HepG2 (cell line): Measurements from ENCODE around the gene EIF1. TPM values are rescaled to one million over a fixed set of nuclear protein-coding genes. Genes with fewer than 3 reads are reported as not detected.

Experiments used
- ATAC-seq: fragments of 200-7000 bp; cut with Tn5 transposase; 3 replicates; pipeline ENCODE4 v1.9.1; 2020; ENCODE audit warnings: mild to moderate bottlenecking, moderate library complexity
- BruUV-seq: library from RNA; stranded (reverse); fragments of 400-500 nt; replicated peaks from 2 replicates; lab custom pipeline; 2021; lab: Mats Ljungman, UMichigan
- CTCF ChIA-PET: fragments of 300-600 bp; formaldehyde crosslinking; extraction: SDS; loops from one replicate; lab custom pipeline; 2021; ENCODE audit warnings: low total read pairs, inconsistent platforms, low intra/inter-chr PET ratio; lab: Yijun Ruan, JAX
- POLR2A ChIA-PET: fragments of 350-600 bp; sonication (Branson Sonifier 250); formaldehyde crosslinking; loops from one replicate; lab custom pipeline; 2020; ENCODE audit warnings: antibody characterized with exemption, inconsistent platforms; lab: Yijun Ruan, JAX
- DNase-seq: peaks from one replicate; pipeline ENCODE4 v3.0.0-alpha.2; 2015; ENCODE audit warnings: low spot score
- FAIRE-seq: peaks from 3 replicates; lab custom pipeline; 2011; peaks lifted over from hg19 to GRCh38; lab: Jason Lieb, UNC
- H2AFZ ChIP-seq: one replicate; pipeline ENCODE4 v1.6.1; 2011; ENCODE audit warnings: low read length, inconsistent platforms
- H3K27ac ChIP-seq: fragments of 300-600 bp; 3 replicates; pipeline ENCODE4 v1.8.0; 2011; ENCODE audit warnings: mixed run types, mild to moderate bottlenecking, mixed read lengths, low read length, inconsistent platforms; ENCODE audit not compliant: insufficient read depth; ENCODE audit errors: extremely low read length
- H3K27me3 ChIP-seq, 2 experiments: fragments of 200-600 bp in 1 of 2; 2 replicates in 1 of 2; 3 replicates in 1 of 2; pipeline versions ENCODE4 v1.6.0 to v1.8.0; 2011; ENCODE audit warnings: low read length in 2 of 2, mild to moderate bottlenecking in 2 of 2, moderate library complexity in 2 of 2, inconsistent platforms in 1 of 2; ENCODE audit not compliant: insufficient read depth in 2 of 2, control insufficient read depth in 1 of 2
- H3K36me3 ChIP-seq, 2 experiments: fragments of 200-600 bp in 1 of 2; replicated peaks in 1 of 2; 2 replicates in 1 of 2; 3 replicates in 1 of 2; pipeline versions ENCODE4 v1.5.1 to v1.8.0; 2011; ENCODE audit warnings: low read length in 2 of 2, inconsistent platforms in 1 of 2; ENCODE audit not compliant: insufficient read depth in 2 of 2, control insufficient read depth in 1 of 2
- H3K4me1 ChIP-seq: 2 replicates; pipeline ENCODE4 v1.5.1; 2012; ENCODE audit warnings: low read length, inconsistent platforms; ENCODE audit not compliant: insufficient read depth
- H3K4me2 ChIP-seq: 2 replicates; pipeline ENCODE4 v1.6.0; 2011; ENCODE audit warnings: low read depth, low read length, inconsistent platforms
- H3K4me3 ChIP-seq, 3 experiments: fragments of 200-600 bp in 1 of 3; sonication (generic), shearing (Covaris generic) in 1 of 3; replicated peaks in 1 of 3; 2 replicates each; pipeline ENCODE4 v1.5.1; 2011 to 2016; ENCODE audit warnings: low read length in 3 of 3, inconsistent platforms in 2 of 3, low read depth in 2 of 3, mild to moderate bottlenecking in 2 of 3, control low read depth in 1 of 3, mixed read lengths in 1 of 3; ENCODE audit not compliant: insufficient read depth in 1 of 3
- H3K79me2 ChIP-seq: one replicate; pipeline ENCODE4 v1.6.1; 2011; ENCODE audit warnings: low read length, inconsistent platforms; ENCODE audit not compliant: insufficient read depth
- H3K9ac ChIP-seq: 2 replicates; pipeline ENCODE4 v1.6.0; 2011; ENCODE audit warnings: mild to moderate bottlenecking, low read depth, low read length, inconsistent platforms; ENCODE audit not compliant: insufficient read depth
- H3K9me3 ChIP-seq: 2 replicates; pipeline ENCODE4 v1.5.1; 2012; ENCODE audit warnings: mild to moderate bottlenecking, low read length
- H4K20me1 ChIP-seq: 2 replicates; pipeline ENCODE4 v1.6.0; 2011; ENCODE audit warnings: inconsistent platforms, mild to moderate bottlenecking, low read length, moderate library complexity; ENCODE audit not compliant: insufficient read depth
- ATM ChIP-seq: fragments of 450-650 bp; IDR thresholded peaks from 2 replicates; pipeline ENCODE4 v1.7.1; 2017; ENCODE audit warnings: mild to moderate bottlenecking, borderline replicate concordance
- HNF1A ChIP-seq, 2 experiments: sonication (generic) in 1 of 2; formaldehyde crosslinking in 1 of 2; IDR thresholded peaks; 2 replicates each; pipeline versions ENCODE4 v1.4.0 to v1.6.1; 2016 to 2020; ENCODE audit warnings: borderline replicate concordance in 1 of 2, low read depth in 1 of 2, mild to moderate bottlenecking in 1 of 2, missing genetic modification reagents in 1 of 2
- MAF1 ChIP-seq: sonication (generic); formaldehyde crosslinking; IDR thresholded peaks from 2 replicates; pipeline ENCODE4 v1.5.0; 2020; ENCODE audit warnings: missing genetic modification reagents, borderline replicate concordance
- MAZ ChIP-seq, 2 experiments: sonication (generic) in 1 of 2; formaldehyde crosslinking in 1 of 2; IDR thresholded peaks; 2 replicates each; pipeline versions ENCODE4 v1.5.0 to v1.6.1; 2012 to 2020; ENCODE audit warnings: low read depth in 2 of 2, mild to moderate bottlenecking in 2 of 2, borderline replicate concordance in 1 of 2, improper control_type of control experiment in 1 of 2, low read length in 1 of 2, missing genetic modification reagents in 1 of 2, moderate library complexity in 1 of 2
- RBFOX2 ChIP-seq: fragments of 200-400 bp; formaldehyde crosslinking; IDR thresholded peaks from 2 replicates; pipeline ENCODE4 v1.6.1; 2017; ENCODE audit warnings: low read depth, mild to moderate bottlenecking, low read length
- SIN3A ChIP-seq: IDR thresholded peaks from 2 replicates; pipeline ENCODE4 v1.6.1; 2011; ENCODE audit warnings: low read depth, mild to moderate bottlenecking, control low read depth, low read length, borderline replicate concordance
- TAF15 ChIP-seq: fragments of 200-400 bp; formaldehyde crosslinking; IDR thresholded peaks from one replicate; pipeline ENCODE4 v1.6.1; 2018; ENCODE audit warnings: mild to moderate bottlenecking, low read depth, low read length; ENCODE audit not compliant: poor library complexity, severe bottlenecking
- WIZ ChIP-seq: sonication (generic); formaldehyde crosslinking; IDR thresholded peaks from 2 replicates; pipeline ENCODE4 v1.5.1; 2020; ENCODE audit warnings: mild to moderate bottlenecking, missing genetic modification reagents
- ZFP90 ChIP-seq: sonication (generic); formaldehyde crosslinking; IDR thresholded peaks from 2 replicates; pipeline ENCODE4 v1.8.0; 2022; ENCODE audit warnings: missing genetic modification reagents, mild to moderate bottlenecking, inconsistent platforms, borderline replicate concordance
- ZNF124 ChIP-seq: sonication (generic); formaldehyde crosslinking; IDR thresholded peaks from 2 replicates; pipeline ENCODE4 v1.4.0; 2020; ENCODE audit warnings: missing genetic modification reagents
- ZNF558 ChIP-seq: sonication (generic); formaldehyde crosslinking; IDR thresholded peaks from 2 replicates; pipeline ENCODE4 v1.9.0; 2022; ENCODE audit warnings: mild to moderate bottlenecking, missing genetic modification reagents, borderline replicate concordance
- ZNF589 ChIP-seq: sonication (generic); formaldehyde crosslinking; conservative IDR thresholded peaks from 2 replicates; pipeline ENCODE4 v1.8.0; 2022; ENCODE audit warnings: mild to moderate bottlenecking, moderate library complexity, missing genetic modification reagents
- WGBS: methylation state at CpG from one replicate; pipeline ENCODE4 v1.1.6; 2017; ENCODE audit warnings: low lambda C conversion rate; 5-methylcytosine and 5-hydroxymethylcytosine counted together
- in situ Hi-C: cut with HindIII; loops from 2 replicates; pipeline ENCODE4 v1.10.0; 2017; ENCODE audit warnings: low pct_unique_long_range_greater_than_20kb; ENCODE audit not compliant: extremely low pct_ligation_motif_present
- intact Hi-C: fragments of 100-400 bp; cut with micrococcal nuclease; formaldehyde crosslinking; loops from one replicate; pipeline ENCODE4 v1.10.0; 2022; ENCODE audit not compliant: unreplicated experiment
- polyA plus RNA-seq, 8 experiments: library from polyadenylated mRNA; depleted of rRNA in 3 of 8; stranded (reverse) in 7 of 8; unstranded in 1 of 8; fragments of >200 nt; fragmentation: Illumina TruSeq in 4 of 8; extraction: Trizol in 4 of 8; gene quantifications; 2 replicates each; pipeline versions ENCODE4 v1.2.1 to v1.2.3, GENCODE V29; 2011 to 2016; ENCODE audit warnings: low read depth in 4 of 8, missing spikeins in 1 of 8, mixed read lengths in 1 of 8; ENCODE audit not compliant: insufficient read depth in 1 of 8
- total RNA-seq, 5 experiments: library from RNA; depleted of rRNA; stranded (reverse); fragments of >200 nt; fragmentation: Illumina TruSeq; extraction: Trizol; gene quantifications; 2 replicates each; pipeline ENCODE4 v1.2.3, GENCODE V29; 2016; ENCODE audit warnings: low read depth in 1 of 5
- TF ChIP-seq, protein P1 (sequence below): sonication (generic); formaldehyde crosslinking; IDR thresholded peaks from 2 replicates; pipeline ENCODE4 v1.9.0; 2022; ENCODE audit warnings: low read depth, missing genetic modification reagents
- TF ChIP-seq, protein P2 (sequence below): sonication (generic); formaldehyde crosslinking; IDR thresholded peaks from 2 replicates; pipeline ENCODE4 v1.8.0; 2022; ENCODE audit warnings: mild to moderate bottlenecking, missing genetic modification reagents, moderate library complexity

EIF1 gene
- total and polyA plus RNA-seq, 2 of the 13 experiments (the other 11 are each of a cell fraction or from before 2014, with no cell fraction given): 147 to 517 TPM

DNA sequence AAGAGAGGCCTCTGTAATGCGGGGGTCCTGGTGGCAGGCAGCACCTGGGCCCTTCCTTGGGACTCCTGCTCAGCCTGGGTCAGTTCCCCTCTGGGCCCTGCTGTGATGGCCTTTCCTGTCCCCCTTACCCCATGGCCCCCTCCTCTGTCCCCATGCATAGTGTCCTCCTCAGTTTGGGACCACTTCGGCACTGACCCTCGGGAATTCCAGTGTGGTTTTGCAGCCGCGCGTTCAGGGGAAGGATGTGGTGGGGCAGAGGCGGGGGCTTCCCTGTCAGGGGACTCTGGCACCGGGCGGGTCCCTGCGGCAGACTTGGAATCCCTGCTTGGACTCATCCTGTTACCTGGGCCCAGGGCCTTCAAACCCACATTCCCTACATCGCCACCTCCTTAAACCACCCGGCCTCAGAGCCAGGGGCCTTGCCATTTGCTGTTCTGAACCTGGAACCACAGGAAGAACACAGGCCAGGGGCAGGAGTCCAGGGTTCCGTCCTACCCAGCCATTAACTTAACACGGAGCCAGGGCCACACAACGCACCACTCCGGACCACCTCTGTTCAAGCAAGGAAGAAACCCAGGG, 31.4 kb upstream of the EIF1 start:
- no peak for TF ChIP-seq MAZ (IDR thresholded peaks at IDR 0.05; ENCODE audit: borderline replicate concordance, low read depth, low read length)
- TF ChIP-seq MAZ (CRISPR knock-in tag; IDR thresholded peaks at IDR 0.05; ENCODE audit: low read depth): no peak
- no peak for TF ChIP-seq SIN3A
- TF ChIP-seq ZNF558 (CRISPR knock-in tag): no peak
- no peak for TF ChIP-seq TAF15
- no peak for TF ChIP-seq MAF1 (CRISPR knock-in tag)
- TF ChIP-seq, protein P1, sequence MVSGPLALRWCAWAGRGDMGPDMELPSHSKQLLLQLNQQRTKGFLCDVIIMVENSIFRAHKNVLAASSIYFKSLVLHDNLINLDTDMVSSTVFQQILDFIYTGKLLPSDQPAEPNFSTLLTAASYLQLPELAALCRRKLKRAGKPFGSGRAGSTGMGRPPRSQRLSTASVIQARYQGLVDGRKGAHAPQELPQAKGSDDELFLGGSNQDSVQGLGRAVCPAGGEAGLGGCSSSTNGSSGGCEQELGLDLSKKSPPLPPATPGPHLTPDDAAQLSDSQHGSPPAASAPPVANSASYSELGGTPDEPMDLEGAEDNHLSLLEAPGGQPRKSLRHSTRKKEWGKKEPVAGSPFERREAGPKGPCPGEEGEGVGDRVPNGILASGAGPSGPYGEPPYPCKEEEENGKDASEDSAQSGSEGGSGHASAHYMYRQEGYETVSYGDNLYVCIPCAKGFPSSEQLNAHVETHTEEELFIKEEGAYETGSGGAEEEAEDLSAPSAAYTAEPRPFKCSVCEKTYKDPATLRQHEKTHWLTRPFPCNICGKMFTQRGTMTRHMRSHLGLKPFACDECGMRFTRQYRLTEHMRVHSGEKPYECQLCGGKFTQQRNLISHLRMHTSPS (CRISPR knock-in tag): no peak
- TF ChIP-seq ZNF589 (CRISPR knock-in tag): no peak
- TF ChIP-seq HNF1A (IDR thresholded peaks at IDR 0.05; ENCODE audit: low read depth): no peak
- TF ChIP-seq HNF1A (CRISPR knock-in tag; IDR thresholded peaks at IDR 0.05; ENCODE audit: borderline replicate concordance): no peak
- no peak for TF ChIP-seq ZFP90 (CRISPR knock-in tag)
- TF ChIP-seq ATM: no peak
- no peak for TF ChIP-seq ZNF124 (CRISPR knock-in tag)
- TF ChIP-seq WIZ (CRISPR knock-in tag): no peak
- TF ChIP-seq RBFOX2: no peak
- TF ChIP-seq, protein P2, sequence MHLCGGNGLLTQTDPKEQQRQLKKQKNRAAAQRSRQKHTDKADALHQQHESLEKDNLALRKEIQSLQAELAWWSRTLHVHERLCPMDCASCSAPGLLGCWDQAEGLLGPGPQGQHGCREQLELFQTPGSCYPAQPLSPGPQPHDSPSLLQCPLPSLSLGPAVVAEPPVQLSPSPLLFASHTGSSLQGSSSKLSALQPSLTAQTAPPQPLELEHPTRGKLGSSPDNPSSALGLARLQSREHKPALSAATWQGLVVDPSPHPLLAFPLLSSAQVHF (CRISPR knock-in tag): no peak
- no peak for DNase-seq
- Histone ChIP-seq H2AFZ (no peak overlapping the region), H3K4me3 (no peak overlapping the region), H3K36me3 (no peaks in the 10 kb centered on the region), H3K27me3 (peaks cover 25 to 72% of the 10 kb centered on the region in 2 experiments), H3K9ac (no peak overlapping the region), H3K79me2 (no peaks in the 10 kb centered on the region), H3K4me2 (no peak overlapping the region), H3K27ac (no peak overlapping the region), H4K20me1 (no peaks in the 10 kb centered on the region), H3K9me3 (no peaks in the 10 kb centered on the region), H3K4me1 (no peaks in the 10 kb centered on the region)
- CTCF ChIA-PET: no interaction called here
- BruUV-seq: no TSS peak
- FAIRE-seq: no peak
- no peak for ATAC-seq
- WGBS: 52% methylated on average over 16 of the region's 16 CpGs
- intact Hi-C loops: no loop called here
- in situ Hi-C loops: no loop called here
- POLR2A ChIA-PET: no interaction called here
